NCI-H460 (cell line): ENCODE measurements around the gene CCDC85C. TPM values are rescaled to one million over a fixed set of nuclear protein-coding genes. Genes with fewer than 3 reads are reported as not detected.

ENCODE experiments used
- DNase-seq: peaks from one replicate; pipeline ENCODE4 v3.0.0-alpha.2; 2016; ENCODE audit warnings: low read depth; ENCODE audit errors: extremely low read depth
- total RNA-seq: library from RNA; depleted of rRNA; stranded (reverse); fragments of >200 nt; shearing (Covaris generic); gene quantifications from 2 replicates; pipeline ENCODE4 v1.2.3, GENCODE V29; 2014

Gene CCDC85C
- total RNA-seq, 1 experiment from 2014 or later, result 7.2 TPM

DNA sequence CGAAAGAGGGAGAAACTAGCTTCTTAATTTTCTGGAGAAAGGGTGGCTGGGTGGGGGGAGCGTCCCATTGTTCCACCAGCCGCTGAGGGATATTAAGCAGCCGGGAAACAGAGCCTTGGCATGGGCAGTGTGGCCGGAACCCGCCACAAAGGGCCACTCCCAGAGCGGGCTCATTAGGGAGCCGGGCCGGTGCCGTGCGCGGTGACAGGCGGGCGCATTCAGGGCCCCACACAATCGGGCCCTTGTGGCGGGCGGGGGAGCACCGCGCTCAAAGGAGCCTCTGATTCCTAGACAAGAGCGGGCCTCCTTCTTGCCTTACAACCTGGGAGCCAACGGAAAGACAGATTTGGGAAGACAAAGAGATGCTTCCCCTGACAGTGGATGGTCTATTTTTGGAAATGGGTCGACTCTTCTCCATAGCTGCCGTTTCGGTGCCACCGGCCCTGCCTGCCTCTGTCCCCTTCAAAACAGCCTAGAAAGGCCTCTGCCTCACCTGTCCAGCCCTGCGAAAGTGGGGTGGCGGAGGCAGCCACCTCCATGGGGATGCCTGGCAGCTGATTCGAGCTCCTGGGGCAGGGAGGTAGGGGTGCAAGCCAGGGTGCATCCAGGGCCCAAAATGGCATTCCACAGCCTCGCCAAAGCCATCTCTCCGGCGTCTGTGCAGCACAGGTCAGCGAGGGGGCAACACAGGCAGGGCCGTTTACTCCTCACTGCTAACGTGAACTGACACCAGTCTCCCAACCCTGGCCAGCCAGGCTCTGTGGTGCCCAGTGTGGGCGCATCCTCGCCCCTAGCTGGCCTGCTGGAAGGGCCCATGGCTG is 10.9 kb downstream of the CCDC85C start:
- DNase-seq, result no peak

DNA sequence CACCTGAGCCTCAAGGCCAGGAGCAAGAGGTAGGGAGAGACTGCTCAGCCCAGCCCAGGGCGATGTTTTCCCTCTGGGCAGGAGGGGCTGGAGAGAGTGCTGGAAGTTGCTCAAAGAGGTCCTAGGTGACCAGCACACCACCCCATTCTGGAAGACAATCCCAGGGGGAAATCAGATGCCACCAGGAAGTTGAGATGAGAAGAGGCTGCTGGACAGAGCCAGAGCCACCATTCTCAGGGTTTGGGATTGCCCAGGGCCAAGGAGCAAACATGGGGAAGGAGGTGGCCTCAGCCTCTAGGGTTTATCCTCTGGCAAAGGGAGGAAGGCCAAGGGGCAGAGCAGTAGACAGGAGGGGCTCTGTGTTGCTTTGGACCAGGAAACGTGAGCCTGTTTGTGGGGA is 11.6 kb downstream of the CCDC85C start:
- no peak for DNase-seq

DNA sequence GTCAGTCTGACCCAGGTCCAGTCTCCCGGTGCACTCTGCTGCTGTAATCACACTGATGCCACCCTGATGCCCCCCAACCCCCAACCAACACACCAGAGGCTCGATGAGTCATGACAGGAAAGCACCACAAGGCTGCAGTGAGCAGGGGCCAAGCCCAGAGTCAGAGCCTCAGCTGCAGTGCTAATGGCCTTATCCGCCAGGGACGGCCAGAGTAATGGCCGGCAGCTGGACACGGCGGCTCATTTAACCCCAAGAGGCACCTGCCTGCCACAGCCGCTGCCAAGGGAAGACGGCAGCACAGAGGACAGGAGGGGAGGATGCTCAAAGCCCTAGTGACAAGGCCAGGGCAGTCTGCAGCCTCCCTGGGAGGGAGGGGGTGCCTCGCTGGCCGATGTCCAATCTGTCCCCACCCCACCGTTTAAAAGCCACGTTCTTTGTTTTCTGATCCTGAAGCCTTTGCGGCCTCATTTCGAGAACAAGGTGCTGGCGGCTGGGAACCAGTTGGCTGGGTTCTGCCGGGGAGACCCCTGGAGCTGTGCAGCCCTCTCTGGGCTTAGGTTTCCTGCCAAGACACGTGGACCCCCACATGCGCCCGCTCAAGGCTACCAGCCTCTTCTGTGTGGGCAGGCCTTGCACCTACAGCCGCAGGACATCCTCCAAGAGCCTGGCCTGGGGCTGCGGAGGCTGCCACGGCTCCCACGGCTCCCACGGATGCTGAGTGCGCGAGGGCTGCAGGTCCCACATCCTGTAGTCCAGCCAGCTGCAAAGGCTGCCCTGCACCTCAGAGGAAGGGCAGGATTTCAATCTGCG is 13.1 kb downstream of the CCDC85C start:
- no peak for DNase-seq

DNA sequence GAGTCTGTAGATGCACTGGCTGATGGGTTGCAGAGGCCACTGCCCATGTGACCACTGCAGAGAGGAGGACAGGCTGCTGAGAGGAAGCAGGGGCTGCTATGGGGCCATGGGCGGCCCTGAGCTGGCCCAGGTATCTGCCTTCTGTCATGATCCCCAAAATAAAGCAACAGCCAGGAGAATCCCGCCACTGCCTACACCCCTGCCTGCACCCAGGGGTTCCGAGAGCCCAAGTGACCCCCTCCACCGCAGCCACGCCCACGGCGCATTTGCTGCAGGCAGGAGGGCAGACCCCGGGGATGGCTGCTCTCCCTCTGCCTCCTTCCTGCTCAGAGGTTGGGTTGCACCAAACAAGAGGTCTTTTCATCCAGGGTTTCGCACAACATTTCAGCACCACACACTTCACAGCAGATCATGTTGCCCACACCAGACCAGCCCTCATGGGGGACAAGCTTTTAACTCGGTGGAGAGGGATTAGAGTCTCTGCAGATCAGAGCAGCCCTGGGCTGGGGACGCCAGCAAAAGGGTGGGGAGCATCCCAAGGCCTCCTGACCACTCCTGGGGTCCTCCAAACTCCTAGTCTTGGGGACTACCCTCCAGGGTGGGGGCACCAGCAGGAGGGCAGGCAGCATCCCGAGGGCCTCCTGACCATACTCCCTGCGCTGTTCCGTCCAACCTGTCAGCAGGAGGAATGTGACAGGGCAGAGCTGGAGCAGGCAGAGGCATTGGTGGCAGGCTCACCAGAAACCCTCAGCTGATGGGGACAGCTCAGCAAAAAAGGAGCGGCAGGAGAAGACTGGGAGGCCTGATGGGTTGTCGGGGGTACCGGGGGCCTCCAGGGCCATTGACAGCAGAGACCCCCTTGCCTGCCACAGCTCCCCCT is 14.1 kb downstream of the CCDC85C start:
- no peak for DNase-seq

DNA sequence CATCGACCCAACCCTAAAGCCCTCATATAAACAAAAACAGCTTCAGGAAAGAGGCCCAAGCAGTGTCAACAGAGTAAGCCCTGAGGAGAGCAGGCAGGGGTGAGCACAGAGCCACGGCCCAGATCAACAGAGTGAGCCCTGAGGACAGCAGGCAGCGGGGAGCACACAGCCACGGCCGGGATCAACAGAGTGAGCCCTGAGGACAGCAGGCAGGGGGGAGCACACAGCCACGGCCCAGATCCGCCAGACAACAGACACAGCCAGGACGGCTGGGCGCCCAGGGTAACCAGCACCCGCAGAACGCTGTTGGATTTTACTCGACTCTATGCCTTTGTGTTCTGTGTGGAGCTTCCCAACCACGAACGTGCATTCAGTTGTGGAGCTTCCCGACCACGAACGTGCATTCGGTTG is 15.0 kb downstream of the CCDC85C start:
- no peak for DNase-seq

DNA sequence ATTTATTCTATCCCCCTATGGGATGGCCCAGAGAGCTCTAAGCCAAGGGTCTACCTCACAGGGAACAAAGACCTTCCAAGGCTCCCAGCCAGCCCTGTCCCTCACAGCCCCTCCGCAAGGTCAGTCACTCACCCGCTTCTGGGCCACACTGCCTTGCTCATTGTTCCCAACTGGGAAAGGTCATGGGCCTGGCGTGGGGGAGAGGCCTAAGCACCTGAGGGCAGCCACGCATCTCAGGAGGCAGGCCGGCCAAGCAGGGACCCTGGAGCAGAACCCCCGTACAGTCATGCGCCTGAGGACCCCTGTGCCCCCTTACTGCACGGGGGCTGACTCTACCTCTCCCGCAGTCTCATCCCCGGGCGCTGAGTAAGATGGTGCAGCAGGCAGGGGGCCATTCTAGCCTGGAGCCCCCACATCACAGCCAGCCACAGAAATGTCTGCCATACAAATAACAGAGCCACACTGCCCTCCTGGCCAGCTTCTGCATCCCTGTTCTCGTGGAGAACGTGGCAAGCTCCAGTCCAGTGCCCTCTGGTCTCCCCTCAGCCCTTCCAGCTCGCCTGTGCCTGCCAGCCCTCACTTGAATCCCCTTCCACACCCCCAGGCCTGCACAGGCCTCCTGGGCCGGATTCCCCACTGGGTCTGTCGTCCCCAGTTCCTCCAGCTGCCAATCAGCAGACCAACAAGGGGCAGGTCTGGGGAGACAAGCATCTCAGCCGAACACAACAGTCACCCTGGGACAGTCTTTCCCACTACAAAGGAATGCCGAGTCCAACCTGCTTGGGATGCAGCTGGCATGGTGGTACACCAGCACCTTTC is 16.3 kb downstream of the CCDC85C start:
- DNase-seq, result no peak

DNA sequence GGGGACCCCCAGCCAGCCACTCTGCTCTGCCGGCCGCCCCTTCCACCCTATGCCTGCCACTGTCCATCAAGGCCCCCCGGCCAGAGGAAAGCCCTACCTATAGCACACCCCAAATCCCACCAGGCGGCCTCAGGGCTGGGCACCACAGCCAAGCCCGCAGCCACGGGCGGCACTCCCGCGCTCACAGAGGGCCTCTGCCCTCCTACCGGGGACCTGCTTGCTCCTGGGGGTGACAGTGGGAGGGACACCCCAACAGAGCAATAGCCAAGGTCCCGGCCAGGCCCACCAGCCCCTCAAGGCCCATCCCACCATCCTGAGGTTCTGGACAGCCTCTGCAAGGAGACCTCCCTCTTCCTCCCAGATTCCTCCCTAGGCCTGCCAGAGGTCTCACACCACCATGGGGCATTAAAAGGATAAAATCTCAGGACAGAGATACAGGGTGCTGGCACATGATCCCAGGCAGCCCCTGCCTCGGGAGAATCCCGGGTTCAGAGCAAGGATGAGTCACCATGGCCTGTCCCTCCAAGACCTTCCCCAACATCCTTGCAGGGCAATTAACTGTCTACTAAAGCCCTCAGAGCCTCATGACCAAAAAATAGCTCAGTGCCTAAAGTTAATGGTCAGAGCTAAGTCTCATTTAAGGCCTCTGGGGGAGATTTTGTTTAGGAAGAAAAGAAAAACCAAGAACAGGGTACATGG is 17.1 kb downstream of the CCDC85C start:
- no peak for DNase-seq

DNA sequence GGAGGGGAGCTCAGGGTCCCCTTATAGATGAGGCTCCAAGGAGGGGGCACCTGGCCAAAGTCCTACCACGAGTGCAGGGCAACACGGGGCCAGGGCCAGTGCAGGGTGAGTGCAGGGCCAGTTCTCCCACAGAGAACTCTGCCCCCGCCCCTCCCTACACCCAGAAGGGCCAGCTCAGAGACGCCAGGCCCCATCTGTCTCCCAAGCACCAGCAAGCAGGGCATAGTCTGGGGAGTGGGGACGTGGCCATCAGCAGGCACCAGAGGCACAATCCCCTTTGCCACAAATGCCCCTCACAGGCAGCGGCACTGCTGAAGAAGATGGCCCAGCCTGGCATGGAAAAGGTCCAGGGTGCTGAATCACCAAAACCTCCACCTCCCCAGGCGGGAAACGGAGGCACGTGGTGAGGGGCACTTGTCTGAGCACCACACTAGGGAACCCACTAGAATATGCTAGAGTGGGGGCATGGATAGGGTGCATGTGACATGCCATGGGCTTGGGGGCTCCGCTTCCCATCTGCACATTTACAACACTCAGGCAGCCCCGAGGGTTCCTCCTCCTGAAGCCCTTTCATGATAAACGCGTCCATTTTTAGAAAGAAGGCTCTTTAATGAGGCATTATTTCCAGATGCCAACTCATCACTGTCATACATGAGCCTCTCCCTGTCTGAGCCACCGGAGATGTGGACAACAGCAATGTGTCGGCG is 17.8 kb downstream of the CCDC85C start:
- no peak for DNase-seq

DNA sequence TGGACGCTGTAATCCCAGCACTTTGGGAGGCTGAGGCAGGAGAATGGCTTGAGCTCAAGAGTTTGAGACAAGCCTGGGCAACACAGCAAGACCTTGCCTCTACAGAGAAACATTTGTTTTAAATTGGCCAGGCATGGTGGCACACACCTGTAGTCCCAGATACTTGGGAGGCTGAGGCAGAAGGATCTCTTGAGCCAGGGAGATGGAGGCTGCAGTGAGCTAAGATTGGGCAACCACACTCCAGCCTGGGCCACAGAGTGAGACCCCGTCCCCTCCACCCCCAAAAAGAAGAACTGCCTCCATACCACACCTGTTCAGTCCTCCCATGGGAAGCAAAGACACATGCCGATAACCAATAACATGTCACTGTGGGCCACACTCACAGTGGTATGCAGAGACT is 19.2 kb downstream of the CCDC85C start:
- DNase-seq, result no peak

DNA sequence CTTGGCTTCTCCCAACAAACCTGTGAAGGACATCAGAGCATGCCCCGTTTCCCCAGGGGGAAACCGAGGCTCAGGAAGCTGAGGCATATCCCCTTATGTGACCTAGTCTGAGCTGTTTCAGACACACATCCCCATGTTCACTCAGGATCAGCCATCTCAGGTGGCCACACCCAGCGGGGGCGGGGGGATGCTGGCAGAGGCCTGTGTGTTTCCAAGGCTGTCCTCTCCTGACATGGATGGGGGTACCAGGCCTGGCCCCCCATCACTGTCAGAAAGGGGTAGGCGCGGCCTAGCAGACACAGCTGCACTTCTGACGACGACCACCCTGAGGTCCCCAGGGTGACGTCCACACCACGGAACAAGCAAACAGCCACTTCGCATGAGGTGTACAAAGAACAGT is 22.1 kb downstream of the CCDC85C start:
- no peak for DNase-seq

DNA sequence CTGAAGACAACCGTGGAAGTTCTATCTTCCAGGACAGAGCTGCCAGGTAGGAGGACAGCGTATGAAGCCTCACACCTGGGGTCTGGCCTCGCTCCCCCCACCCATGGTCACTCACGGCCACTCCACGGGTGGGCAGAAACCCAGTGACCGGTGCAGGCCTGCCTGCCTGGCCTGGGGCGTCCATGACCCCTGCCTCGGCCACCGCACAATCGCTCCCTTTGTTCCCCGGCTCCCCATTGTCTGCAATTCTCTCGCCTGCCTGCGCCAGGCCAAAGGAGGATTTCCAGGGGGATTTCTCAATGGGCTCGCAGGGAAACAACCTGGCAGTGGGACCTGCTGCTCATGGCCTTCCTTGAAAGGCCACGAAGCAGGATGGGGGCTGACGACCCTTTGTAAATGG is 22.6 kb downstream of the CCDC85C start:
- DNase-seq, result no peak

DNA sequence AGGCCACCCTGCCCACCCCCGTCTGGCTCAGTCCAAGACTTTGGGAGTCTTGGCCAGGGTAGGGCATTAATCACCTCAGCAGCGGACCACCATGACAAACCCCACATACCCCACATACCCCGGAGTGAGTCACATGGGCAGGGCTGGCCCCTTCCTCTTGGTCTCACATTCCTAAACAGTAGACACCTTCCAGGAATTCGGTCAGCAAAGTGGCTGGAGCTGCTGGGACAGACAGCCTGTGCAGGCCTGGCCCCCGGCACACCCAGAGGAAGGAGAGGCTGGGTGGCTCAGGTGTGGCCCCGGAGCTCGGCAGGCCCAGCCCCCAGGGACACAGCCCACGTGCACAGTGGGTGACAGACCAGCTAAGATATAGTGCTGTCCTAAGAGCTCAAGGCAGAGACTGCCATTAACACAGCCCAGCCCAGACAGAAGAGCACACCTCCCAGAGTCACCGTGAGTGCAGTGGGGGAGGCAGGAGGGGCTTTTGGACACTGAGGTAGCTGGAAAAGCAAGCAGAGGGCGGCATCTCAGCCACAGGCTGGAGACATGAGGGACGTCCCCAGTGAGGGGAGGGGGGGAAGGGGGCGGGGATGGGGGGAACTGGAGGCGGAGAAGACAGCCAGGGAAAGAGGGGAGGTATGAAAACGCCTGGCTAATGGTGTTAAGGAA is 24.0 kb downstream of the CCDC85C start:
- no peak for DNase-seq

DNA sequence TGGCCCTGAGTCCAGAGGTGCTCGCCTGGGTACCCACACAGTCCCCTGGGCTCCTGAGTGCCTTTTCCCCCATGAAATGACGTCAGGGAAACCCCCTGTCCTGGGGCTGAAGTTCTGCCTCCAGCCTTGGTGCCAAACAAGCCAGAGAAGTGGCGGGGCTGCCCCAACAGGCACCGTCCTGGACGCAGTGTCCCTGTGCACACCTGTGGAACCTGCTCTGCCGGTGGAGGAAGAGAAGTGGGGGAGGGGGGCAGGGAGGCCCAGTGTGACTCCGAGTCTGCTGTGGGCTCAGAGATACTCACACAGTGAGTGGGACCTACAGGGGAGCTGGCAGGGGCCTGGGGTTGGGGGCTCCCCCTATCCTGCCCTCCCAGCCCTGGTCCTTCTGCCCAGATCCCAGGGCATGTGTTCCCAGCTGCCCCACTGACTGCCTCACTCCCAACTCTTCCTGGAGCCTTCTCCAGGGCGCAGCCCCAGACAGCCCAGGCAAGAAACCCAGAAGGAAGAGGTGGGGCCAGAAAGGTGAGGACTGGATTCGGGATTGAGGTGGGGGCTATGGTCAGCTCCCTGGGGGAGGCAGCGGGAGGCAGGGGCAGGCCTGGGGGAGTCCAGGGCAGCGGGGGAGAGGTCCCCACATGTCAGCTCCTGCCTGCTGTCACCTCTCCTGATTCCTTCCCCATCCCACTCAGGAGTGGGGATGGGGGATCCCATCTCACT is 24.7 kb downstream of the CCDC85C start:
- DNase-seq, result no peak

DNA sequence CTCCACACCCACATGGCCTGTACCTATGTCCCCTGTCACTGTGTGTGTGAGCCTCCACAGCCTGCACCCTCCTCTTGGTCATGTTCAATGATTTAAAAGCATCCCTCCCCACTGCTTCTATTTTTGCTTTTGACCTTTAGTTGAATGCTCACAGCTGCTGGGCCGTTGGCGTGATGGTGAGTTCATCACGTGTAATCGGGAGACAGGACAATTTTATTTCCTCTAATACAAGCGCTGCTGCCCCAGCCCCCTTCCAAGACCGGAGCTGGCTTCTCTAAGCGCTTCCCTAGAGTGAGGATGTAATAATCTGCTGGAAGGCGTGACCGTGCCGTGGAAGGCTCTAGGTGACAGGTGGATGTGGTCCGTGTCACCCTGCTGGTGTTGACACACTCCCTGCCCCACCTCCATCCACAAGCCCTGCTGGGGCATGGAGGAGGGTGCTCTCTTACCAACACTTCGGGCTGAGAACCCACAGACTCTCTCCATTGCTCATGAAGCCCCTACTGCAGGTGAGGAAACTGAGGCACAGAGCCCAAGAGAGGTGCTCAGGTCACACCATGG is 25.4 kb downstream of the CCDC85C start:
- no peak for DNase-seq

DNA sequence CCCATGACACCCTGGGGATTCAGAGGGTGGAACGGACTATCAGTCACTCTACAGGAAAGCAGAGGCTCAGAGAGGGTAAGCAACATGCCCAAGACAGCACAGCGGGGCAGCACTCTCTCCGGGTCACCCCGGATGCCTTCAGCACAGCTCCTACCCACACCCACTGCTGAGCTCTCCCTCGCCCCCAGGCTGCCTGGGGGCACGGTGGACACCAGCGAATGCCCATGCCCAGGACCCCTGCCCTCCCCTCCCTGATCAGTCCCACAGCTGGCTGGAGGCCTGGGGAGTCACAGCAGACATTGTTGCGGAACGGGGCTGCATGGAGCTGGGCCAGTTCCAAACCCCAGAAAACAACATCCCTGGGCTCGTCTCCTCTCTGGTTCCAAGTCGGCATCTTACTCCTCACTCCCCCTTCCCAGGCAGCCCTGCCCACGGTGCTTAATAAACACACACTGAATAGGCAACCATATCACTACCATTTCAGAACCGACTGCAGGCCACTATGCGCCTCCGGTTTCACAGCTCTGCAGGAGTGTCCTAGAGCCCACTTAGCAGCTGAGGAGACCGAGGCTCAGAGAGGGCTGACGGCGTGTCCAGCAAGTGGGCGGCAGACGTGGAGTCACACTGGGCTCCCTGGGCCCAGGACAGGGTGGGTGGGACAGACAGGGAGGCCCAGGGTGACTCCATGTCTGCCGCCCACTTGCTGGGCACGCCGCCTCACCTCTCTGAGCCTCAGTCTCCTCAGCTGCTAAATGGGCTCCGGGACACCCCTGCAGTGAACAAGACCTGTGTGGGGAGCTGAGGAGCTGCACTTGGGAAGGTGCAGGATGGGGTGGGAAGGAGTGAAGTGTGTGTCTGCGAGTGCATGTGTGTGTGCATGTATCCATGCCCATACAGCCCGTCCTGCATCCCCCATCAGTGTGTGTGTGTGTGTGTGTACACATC is 27.0 kb downstream of the CCDC85C start:
- DNase-seq, result no peak

DNA sequence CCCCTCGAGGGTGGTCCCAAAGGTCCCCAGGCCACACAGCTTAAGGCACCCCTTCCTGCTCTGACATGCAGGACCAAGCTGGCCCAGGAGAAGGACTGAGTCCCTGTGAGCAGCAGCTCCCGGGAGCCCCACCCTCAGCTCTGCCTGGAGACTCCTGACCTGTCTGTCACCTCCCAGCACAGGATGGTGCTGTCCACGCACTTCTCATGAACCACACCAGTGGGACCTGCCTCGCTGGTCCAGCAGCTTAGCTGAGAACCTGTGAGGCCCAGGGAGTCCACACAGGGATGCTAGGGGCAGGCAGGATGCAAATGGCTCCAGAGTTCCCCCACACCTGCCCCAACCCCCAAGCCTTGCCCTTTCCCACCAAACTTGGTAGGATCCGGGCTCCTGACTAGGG is 27.7 kb downstream of the CCDC85C start:
- no peak for DNase-seq
